Muscle layer of duodenum (tissue), 2 donors: ENCODE measurements around the gene CPNE7.
"Not testable (repeated sequence)": the region's sequence is repeated elsewhere in the genome, so short reads cannot be mapped to it uniquely, and the experiment has no call there.

ENCODE experiments used
- H3K27ac ChIP-seq: one replicate; pipeline ENCODE4 v1.7.0; 2013; ENCODE audit warnings: mild to moderate bottlenecking, low read length
- H3K27me3 ChIP-seq: one replicate; pipeline ENCODE4 v1.7.0; 2013; ENCODE audit warnings: low read depth, mild to moderate bottlenecking, control low read depth, low read length
- H3K36me3 ChIP-seq, 2 donors: one replicate each; pipeline ENCODE4 v1.7.0; 2013; ENCODE audit warnings: low read length in 2 of 2, control low read depth in 1 of 2, mild to moderate bottlenecking in 1 of 2; ENCODE audit not compliant: insufficient read depth in 2 of 2, control insufficient read depth in 1 of 2
- H3K4me1 ChIP-seq, 2 donors: one replicate each; pipeline ENCODE4 v1.7.0; 2013; ENCODE audit warnings: low read length in 2 of 2, mild to moderate bottlenecking in 2 of 2, control low read depth in 1 of 2, moderate library complexity in 1 of 2; ENCODE audit not compliant: insufficient read depth in 2 of 2, control insufficient read depth in 1 of 2
- H3K4me3 ChIP-seq, 2 donors: one replicate each; pipeline ENCODE4 v1.7.0; 2013; ENCODE audit warnings: low read length in 2 of 2, low read depth in 1 of 2, mild to moderate bottlenecking in 1 of 2
- H3K9me3 ChIP-seq, 2 donors: one replicate each; pipeline ENCODE4 v1.7.0; 2013; ENCODE audit warnings: low read length in 2 of 2, control low read depth in 1 of 2, mild to moderate bottlenecking in 1 of 2; ENCODE audit not compliant: control insufficient read depth in 1 of 2
- donor health status: healthy.

The CPNE7 gene

GRCh38 chr16:89570983-89571598, 4.5 kb upstream of the CPNE7 start:
- H3K9me3 ChIP-seq, H3K36me3 ChIP-seq, H3K27ac ChIP-seq, H3K4me3 ChIP-seq: not testable (repeated sequence)
- H3K27me3 ChIP-seq, result peaks cover 22% of the 10 kb centered on the region
- H3K4me1 ChIP-seq, result peaks cover 0 to 20% of the 10 kb centered on the region in 2 donors

GRCh38 chr16:89571636-89572035, 3.9 kb upstream of the CPNE7 start:
- no peaks in the 10 kb centered on the region for H3K36me3 ChIP-seq
- H3K27ac ChIP-seq, result no peak overlapping the region
- peaks cover 22% of the 10 kb centered on the region for H3K27me3 ChIP-seq
- H3K9me3 ChIP-seq, result no peaks in the 10 kb centered on the region
- no peak overlapping the region for H3K4me3 ChIP-seq
- peaks cover 0 to 22% of the 10 kb centered on the region in 2 donors for H3K4me1 ChIP-seq

- Histone ChIP-seq H3K36me3 (no peaks in the 10 kb centered on the region), H3K27ac (no peak overlapping the region), H3K27me3 (peaks cover 22% of the 10 kb centered on the region), H3K4me3 (no peak overlapping the region), H3K9me3 (no peaks in the 10 kb centered on the region), H3K4me1 (peaks cover 0 to 22% of the 10 kb centered on the region in 2 donors)
These were observed 3.5 kb upstream of the CPNE7 start for GRCh38 chr16:89572073-89572484.

GRCh38 chr16:89572485-89573205, 2.9 kb upstream of the CPNE7 start:
- Histone ChIP-seq H3K27me3 (peaks cover 22% of the 10 kb centered on the region), H3K4me1 (peaks cover 0 to 22% of the 10 kb centered on the region in 2 donors), H3K27ac (no peak overlapping the region)

GRCh38 chr16:89573826-89574680, 1.5 kb upstream of the CPNE7 start:
- no peak overlapping the region for H3K27ac ChIP-seq
- H3K27me3 ChIP-seq, result peaks cover 22% of the 10 kb centered on the region
- H3K4me1 ChIP-seq, result peaks cover 0 to 22% of the 10 kb centered on the region in 2 donors
- H3K36me3 ChIP-seq, result no peaks in the 10 kb centered on the region
- H3K9me3 ChIP-seq, result no peaks in the 10 kb centered on the region
- H3K4me3 ChIP-seq, result peak overlapping the region in 1 of 2 donors; percentile 40

More at GRCh38 chr16:89572485-89573205, 2.9 kb upstream of the CPNE7 start:
- Histone ChIP-seq H3K4me3 (no peak overlapping the region), H3K36me3 (no peaks in the 10 kb centered on the region), H3K9me3 (no peaks in the 10 kb centered on the region)

- Histone ChIP-seq H3K4me1 (peaks cover 0 to 22% of the 10 kb centered on the region in 2 donors), H3K36me3 (no peaks in the 10 kb centered on the region), H3K9me3 (no peaks in the 10 kb centered on the region), H3K4me3 (peak overlapping the region in 1 of 2 donors; percentile 40), H3K27ac (no peak overlapping the region), H3K27me3 (peaks cover 21% of the 10 kb centered on the region)
These were observed 794 bp upstream of the CPNE7 start for GRCh38 chr16:89574681-89575246.

- Histone ChIP-seq H3K27me3 (peaks cover 15% of the 10 kb centered on the region), H3K4me3 (no peak overlapping the region), H3K9me3 (no peaks in the 10 kb centered on the region), H3K4me1 (peaks cover 0 to 22% of the 10 kb centered on the region in 2 donors), H3K27ac (no peak overlapping the region), H3K36me3 (no peaks in the 10 kb centered on the region)
These were observed 846 bp downstream of the CPNE7 start for GRCh38 chr16:89576153-89577054.

GRCh38 chr16:89577055-89577759, 1.6 kb downstream of the CPNE7 start:
- Histone ChIP-seq H3K9me3 (no peaks in the 10 kb centered on the region), H3K27ac (no peak overlapping the region), H3K27me3 (peaks cover 15% of the 10 kb centered on the region), H3K36me3 (no peaks in the 10 kb centered on the region), H3K4me1 (peaks cover 0 to 22% of the 10 kb centered on the region in 2 donors), H3K4me3 (no peak overlapping the region)

- no peak overlapping the region for H3K27ac ChIP-seq
- no peaks in the 10 kb centered on the region for H3K36me3 ChIP-seq
- no peaks in the 10 kb centered on the region for H3K9me3 ChIP-seq
- H3K4me1 ChIP-seq, result peaks cover 0 to 21% of the 10 kb centered on the region in 2 donors
- no peak overlapping the region for H3K4me3 ChIP-seq
- peaks cover 6% of the 10 kb centered on the region for H3K27me3 ChIP-seq
These were observed 3.8 kb downstream of the CPNE7 start for GRCh38 chr16:89579351-89579750.
